Stimulated activated CD4-positive, alpha-beta T cell treated with anti-CD3 and anti-CD28 coated beads, Interleukin-15, amount 100 ng/mL, for 24 hours (primary cell): Measurements from ENCODE around the gene LGALS1.
A peak's percentile ranks its signal among the peaks of the same experiment; 100 is the strongest.
"Not testable (repeated sequence)": the region's sequence is repeated elsewhere in the genome, so short reads cannot be mapped to it uniquely, and the experiment has no call there.

Experiments used
- DNase-seq: peaks from one replicate; pipeline ENCODE4 v3.0.0-alpha.2; 2020

The LGALS1 gene

DNA sequence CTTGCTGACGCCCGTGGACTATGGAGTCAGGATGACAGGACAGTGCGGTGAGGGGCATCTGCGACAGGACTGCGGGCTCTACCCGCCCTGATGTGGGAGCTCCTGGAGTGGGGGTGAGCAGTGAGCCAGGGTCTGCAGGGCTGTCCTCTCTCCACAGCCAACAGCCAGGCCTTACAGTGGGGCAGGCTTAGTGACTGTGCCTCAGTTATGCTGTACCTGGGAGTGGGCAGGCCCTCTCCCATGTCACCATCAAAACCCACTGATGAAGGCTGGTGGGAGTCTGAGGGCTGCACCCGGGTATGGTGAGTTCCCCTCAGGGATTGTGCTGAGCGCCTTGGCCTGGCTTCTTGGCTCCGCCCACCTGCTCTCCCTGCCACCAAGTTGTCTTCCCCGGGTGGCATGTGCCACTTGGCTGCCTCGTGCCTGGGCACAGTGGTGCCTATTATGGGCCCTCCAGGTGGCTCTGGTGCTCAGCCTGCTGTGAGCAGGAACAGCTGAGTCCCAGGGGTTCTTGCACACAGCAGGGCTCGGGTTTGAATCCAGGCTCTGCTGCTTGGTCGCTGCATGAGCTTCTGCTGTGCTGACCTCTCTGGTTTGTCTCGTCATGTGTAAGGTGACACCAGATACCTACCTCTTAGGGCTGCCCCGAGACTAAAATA is 17.3 kb downstream of the LGALS1 start:
- no peak for DNase-seq

DNA sequence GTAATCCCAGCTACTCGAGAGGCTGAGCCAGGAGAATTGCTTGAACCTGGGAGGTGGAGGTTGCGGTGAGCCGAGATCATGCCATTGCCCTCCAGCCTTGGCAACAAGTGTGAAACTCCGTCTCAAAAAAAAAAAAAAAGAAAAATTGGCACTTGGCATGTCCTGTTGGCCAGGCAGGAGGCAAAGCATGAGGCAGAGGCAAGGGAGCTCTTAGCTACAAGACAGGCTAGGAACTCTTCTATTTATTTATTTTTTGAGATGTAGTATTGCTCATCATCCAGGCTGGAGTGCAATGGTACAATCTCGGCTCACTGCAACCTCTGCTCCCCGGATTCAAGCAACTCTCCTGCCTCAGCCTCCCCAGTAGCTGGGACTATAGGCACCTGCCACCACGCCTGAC is 18.7 kb downstream of the LGALS1 start:
- not testable (repeated sequence) for DNase-seq

DNA sequence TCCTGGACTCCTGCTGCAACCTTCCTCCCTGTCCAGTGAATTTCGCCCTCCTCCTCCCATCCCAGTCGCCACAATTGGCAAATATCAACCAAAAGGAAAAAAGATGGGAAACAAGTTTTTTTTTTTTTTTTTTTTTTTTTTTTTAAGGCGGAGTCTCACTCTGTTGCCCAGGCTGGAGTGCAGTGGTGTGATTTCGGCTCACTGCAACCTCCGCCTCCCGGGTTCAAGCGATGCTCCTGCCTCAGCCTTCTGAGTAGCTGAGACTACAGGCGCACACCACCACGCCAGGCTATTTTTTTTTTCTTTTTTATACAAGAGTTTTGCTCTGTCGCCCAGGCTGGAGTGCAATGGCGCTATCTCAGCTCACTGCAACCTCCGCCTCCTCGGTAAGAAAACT is 20.8 kb downstream of the LGALS1 start:
- not testable (repeated sequence) for DNase-seq

DNA sequence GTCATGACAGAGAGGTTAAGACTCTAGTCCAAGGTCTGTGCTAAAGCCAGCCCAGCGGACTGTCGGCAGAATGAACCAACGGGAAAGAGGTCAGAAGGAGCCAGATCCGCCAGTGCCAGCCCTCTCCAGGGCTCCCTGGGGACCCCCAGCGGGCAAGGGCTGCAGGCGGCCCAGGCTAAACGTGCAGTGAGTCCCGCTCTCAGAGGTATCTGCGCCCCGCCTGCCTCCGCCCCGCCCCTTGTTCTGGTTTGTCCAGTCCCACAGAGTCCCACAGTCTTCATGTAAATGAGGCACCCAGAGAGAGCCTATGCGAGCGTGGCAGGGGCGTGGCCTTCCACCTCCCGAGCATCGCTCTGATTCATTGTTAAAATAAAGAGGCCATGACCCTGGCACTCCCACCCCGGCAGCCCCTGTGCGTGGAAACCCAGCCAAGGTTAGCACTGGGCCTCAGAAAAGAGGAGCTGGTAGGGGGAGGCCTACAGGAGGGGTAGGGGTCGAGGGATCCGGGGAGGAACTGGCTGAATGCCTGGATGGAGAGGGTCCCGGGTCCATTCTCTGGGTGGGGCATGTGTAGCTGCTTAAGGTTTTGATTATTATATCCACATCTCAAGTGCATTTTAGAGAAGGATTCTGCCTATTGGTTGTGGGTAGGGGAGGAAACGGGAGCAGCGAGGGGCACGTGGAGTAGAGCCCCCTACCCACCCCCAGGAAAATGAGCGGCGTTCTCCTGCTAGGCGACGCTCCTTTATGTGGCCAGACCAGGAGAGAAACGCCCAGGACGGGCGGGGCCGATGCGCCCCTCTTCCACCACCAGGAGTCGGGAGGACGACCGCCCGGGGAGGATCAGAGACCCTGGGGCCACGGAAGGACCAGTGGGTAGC is 21.5 kb downstream of the LGALS1 start, which contains the start of gene TRIOBP:
TSS of gene TRIOBP (plus strand) at position 392 of the 881 bp plus-strand sequence. CDS start 4,318 bp downstream, outside the sequence.
- peak; percentile 93 for DNase-seq

DNA sequence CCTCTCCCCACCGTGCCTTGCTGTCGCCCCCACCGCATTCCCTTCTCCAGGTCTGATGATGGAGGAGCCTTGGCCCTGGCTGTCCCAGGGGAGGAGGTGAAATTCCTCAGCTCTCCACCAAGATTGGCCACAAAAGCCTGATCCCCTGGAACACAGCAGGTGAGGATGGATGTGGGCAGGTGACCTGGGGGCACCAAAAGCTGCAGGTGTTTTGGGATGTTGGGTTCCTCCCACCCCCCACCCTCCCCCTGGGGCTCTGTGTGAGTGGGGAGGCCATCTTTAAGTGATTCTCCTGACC is 22.1 kb downstream of the LGALS1 start:
- DNase-seq = no peak

DNA sequence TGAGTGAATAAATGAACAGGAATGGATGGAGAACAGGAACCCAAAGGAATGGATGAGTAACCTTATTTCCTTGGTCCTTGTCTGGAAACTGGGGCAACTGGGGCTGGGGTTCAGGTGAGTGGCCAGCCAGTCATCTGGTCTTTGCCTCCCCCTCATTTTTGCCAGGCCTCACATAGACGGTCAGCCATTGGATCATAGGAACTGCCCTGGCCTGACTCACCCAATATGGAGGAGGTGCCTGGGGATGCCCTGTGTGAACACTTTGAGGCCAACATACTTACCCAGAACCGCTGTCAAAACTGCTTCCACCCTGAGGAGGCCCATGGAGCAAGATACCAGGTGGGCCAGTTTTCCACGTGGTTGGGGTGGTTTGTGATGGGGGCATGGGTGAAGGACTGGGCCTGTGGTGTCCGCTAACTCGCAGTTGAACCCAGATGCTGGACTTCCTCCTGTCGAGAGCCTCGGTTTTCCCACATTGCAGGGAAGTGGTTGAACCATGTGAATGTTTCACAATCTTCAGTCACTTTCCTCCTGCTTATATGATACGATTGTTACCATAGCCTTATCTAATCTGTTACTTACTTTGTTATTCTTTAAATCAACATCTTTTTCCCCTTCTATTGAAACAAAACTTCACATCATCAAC is 25.8 kb downstream of the LGALS1 start:
- no peak for DNase-seq

DNA sequence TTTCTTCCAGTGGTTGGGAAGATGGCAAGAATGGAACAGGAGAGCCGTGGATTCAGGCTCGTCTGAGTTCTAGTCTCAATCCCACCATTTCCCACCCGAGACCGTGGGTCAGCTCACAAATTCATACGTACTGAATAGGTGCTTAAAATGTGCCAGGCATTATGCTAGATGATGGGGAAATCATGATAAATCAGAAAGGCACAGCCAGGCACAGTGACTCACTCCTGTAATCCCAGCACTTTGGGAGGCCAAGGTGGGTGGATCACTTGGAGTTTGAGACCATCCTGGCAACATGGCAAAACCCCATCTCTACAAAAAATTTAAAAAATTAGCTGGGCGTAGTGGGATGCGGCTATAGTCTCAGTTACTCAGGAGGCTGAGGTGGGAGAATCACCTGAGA is 28.5 kb downstream of the LGALS1 start:
- DNase-seq = no peak

DNA sequence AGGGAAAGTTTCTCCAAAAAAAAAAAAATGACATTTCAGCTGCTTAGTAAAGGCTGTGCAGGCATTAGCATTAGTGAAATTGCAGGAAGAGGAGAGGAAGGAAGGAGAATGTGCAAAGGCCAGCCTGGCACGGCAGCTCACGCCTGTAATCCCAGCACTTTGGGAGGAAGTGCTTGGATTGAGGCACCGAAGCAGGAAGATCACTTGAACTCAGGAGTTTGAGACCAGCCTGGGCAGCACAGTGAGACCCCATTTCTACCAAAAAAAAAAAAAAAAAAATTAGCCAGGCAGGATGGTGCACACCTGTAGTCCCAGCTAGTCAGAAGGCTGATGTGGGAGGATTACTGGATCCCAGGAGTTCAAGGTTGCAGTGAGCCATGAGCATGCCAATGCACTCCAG is 29.2 kb downstream of the LGALS1 start:
- no peak for DNase-seq

DNA sequence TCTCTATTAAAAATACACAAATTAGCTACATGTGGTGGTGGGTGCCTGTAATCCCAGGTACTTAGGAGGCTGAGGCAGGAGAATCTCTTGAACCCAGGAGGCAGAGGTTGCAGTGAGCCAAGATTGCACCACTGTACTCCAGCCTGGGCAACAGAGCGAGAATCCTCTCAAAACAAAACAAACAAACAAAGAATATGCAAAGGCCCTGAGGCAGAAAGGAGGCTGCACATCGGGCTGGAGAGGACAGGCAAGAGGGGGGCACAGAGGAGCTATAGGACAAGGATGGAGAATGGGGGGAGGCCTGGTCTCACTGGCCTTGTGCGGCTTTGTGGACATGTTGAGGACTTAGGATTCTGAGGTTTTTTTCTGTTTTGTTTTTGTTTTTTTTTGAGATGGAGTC is 29.8 kb downstream of the LGALS1 start:
- DNase-seq = no peak

DNA sequence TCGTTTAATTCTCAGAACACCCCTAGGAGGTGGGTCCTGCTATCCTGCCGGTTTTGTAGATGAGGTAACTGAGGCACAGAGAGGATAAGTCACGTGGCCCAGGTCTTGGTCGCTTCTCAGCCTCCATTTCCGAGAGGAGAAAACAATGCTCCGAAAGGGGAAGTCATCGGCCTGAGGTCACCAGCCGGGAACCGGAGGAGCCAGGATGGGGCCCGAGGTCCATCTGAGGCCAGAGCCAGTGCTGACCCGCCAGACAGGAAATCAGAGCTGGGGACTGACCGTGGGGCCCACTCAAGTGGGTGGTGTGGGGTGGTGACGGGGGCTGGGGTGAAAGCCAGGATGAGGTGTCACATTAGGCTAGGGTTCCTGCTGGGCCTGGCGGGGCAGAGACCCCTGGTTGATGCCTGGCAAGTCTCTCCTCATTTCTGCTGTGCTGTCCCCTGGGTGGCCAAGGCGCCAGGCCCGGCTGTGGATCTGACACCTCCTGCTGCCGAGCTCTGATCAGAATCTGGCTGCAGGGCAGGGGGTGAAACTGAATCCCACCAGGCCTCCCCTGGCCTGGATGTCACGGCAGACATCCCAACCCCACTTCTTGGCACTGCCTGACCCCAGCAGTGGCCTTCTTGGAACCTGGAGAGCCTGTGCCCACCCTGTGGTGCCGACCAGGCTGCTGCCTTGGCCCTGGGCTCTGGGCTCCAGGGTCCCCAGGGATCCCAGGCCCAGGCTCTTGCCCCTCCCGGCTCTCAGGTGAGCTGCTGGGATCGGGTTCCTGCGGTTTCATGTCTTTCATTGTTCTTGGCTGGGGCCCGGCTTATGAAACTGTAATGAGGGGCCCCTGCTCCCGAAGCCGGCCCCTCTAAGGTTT is 33.4 kb downstream of the LGALS1 start:
- DNase-seq = no peak

DNA sequence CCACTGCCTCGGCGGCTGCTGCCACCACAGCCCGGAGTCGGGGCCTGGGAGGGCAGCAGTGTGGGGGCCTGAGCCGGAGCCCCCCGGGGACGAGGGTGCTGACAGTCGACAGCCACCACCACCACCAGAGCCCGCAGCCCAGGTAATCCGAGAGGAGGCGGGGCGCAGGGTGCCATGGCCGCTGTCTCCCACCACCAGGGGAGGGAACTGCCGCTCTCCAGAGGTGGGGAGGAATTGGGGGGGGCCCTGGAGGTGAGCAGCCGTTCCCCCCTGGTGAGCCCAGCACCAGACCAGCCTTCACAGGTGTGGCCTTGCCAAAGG is 34.0 kb downstream of the LGALS1 start:
- no peak for DNase-seq

DNA sequence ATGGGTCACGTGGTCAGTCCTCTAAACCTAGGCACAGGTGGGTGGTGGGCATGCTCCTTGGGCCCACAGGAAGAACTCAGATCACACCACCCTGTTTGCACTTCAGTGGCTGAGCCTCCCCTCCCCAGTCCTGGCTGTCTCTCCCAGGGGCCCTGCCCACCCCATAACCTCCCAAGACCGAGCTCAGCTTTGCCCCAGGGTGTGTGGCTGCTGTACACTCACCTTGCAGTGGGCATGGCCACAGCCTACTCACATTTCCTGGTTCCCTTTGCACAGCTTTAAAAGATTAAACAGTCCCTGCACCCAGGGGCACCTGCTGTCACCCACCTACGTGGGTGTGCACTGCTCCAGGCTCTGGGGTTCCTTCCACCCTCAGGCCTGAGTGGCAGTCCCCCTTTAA is 35.2 kb downstream of the LGALS1 start:
- no peak for DNase-seq

DNA sequence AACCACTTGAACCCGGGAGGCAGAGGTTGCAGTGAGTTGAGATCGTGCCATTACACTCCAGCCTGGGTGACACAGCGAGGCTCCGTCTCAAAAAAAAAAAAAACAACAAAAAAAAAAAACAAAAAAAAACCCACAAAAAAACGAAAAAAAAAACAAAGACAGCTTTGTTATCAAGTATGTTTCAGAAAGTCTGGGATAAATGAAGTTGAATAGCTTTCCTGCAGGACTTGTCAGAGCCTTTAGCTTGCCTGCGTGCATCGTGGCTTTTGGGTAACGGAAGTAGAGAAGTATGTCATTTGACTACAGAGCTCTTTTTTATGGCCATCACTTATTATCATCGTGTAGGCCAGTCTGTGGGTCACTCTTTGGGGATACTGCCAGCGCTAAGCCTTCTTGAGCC is 36.1 kb downstream of the LGALS1 start:
- DNase-seq = no peak

DNA sequence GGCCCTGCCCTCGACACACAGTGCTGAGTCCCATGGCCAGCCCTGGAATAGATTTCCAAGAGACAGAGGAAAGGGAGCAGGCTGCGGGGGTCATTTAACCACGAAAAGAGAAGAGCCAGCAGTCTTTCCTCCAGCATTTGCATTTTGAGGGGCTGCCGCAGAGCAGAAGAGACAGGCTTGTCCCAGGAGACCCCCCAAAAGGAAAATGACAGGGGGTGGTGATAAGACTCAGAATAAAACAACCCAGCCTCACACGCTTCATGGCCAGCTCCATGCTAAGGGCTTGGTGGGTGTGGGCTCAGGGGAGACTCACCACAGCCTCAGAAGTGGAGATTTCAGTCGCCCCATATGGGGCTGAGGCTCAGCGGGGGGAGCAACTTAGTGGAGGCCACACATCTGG is 38.3 kb downstream of the LGALS1 start:
- DNase-seq = no peak

DNA sequence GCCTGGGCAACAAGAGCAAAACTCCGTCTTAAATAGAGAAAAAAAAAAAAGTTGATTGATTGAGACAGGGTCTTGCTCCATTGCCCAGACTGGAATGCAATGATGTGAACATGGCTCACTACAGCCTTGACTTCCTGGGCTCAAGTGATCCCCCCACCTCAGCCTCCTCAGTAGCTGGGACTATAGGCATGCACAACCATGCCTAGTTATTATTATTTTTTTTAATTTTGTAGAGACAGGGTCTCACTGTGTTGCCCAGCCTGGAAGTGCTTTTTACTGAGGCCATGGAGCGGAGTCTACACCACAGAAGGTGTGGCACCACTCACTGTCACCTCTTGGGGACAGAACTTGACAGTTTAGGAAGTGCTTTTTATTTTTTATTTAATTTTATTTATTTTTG is 39.2 kb downstream of the LGALS1 start:
- DNase-seq = no peak

DNA sequence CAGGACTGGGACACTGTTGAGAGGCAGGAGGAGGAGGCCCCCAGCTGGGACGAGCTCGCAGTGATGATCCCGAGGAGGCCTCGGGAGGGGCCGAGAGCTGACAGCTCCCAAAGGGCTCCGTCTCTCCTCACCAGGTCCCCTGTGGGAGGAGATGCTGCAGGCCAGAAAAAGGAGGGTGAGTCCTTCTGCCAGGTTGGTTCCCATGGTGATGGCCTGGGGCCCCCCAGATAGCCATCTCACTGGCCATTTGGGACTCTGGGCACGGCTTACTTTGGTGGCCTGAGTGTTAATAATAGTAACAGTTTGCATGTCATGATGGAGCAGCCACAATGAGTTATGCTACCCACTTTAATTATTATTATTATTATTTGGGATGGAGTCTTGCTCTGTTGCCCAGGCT is 40.3 kb downstream of the LGALS1 start:
- no peak for DNase-seq

DNA sequence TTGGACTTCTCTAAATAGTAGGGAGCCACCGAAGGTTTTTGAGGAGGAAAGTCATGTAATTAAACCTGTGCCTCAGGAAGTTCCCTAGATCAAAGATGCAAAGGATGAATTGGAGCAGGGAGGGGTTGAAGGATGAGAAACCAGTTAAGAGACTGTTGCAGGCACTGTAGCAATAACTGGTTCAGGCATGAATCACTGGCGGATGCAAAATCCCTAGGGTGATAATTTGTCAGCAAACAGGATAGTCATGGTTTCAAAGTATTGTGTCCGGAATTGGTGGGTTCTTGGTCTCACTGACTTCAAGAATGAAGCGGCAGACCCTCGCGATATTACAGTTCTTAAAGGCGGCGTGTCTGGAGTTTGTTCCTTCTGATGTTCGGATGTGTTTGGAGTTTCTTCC is 41.3 kb downstream of the LGALS1 start:
- DNase-seq = no peak

DNA sequence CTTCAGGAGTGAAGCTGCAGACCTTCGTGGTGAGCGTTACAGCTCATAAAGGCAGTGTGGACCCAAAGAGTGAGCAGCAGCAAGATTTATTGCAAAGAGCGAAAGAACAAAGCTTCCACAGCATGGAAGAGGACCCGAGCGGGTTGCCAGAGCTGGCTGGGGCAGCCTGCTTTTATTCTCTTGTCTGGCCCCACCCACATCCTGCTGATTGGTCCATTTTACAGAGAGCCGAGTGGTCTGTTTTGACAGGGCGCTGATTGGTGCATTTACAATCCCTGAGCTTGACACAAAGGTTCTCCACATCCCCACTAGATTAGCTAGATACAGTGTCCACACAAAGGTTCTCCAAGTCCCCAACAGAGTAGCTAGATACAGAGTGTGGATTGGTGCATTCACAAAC is 41.8 kb downstream of the LGALS1 start:
- DNase-seq = not testable (repeated sequence)

DNA sequence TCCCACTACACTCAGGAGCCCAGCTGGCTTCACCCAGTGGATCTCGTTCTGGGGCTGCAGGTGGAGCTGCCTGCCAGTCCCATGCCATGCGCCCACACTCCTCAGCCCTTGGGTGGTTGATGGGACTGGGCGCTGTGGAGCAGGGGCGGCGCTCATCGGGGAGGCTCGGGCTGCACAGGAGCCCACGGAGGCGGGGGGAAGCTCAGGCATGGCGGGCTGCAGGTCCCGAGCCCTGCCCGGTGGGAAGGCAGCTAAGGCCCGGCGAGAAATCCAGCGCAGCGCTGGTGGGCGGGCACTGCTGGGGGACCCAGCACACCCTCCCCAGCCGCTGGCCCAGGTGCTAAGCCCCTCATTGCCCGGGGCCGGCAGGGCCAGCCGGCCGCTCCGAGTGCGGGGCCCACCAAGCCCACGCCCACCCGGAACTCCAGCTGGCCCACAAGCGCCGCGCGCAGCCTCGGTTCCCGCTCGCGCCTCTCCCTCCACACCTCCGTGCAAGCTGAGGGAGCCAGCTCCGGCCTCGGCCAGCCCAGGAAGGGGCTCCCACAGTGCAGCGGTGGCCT is 42.4 kb downstream of the LGALS1 start:
- DNase-seq = not testable (repeated sequence)

DNA sequence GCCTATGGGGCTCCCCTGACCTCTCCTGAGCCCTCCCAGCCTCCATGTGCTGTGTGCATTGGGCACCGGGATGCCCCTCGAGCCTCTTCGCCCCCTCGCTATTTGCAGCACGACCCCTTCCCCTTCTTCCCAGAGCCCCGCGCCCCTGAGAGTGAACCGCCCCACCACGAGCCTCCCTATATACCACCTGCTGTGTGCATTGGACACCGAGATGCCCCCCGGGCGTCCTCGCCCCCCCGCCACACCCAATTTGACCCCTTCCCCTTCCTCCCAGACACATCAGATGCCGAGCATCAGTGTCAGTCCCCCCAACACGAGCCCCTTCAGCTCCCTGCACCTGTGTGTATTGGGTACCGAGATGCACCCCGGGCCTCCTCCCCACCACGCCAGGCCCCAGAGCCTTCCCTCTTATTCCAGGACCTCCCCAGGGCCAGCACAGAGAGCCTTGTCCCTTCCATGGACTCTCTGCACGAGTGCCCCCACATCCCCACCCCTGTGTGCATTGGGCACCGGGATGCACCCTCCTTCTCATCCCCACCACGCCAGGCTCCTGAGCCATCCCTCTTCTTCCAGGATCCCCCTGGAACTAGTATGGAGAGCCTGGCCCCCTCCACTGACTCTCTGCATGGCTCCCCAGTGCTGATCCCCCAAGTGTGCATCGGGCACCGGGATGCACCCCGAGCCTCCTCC is 50.3 kb downstream of the LGALS1 start:
- no peak for DNase-seq

DNA sequence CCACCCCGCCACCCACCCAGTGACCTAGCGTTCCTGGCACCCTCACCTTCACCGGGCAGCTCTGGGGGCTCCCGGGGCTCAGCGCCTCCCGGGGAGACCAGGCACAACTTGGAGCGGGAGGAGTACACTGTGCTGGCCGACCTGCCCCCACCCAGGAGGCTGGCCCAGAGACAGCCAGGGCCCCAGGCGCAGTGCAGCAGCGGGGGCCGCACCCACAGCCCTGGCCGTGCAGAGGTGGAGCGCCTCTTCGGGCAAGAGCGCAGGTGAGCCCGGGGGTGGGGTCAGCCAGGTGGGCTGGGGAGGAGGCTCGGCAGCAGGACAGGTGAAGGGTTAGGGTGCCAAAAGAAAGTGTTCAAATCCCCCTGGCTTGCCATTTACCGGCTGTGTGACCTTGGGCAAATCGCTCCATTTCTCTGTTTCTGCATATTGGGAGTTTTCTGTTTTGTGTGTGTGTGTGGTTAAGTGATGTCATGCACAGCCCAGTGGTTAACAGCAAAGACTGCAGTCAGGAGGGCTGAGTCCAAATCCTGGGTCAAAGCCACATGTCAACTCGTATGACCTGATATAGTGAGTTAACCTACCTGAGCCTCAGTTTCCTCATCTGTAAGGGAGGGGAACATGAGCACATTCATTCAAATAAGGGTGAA is 50.9 kb downstream of the LGALS1 start:
- DNase-seq = no peak

DNA sequence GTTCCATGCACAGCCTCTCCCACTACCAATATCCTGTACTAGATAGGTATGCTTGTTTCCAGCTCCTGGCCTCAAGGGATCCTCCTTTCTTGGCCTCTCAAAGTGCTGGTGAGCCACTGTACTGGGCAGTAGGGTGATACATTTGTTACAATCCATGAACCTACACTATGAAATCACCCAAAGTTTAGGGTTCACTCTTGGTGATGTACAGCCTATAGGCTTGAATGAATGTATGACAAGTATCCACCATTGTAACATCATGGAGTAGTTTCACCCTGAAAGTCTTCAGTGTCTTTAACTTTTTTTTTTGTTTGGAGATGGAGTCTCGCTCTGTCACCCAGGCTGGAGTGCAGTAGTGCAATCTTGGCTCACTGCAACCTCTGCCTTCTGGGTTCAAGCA is 53.2 kb downstream of the LGALS1 start:
- no peak for DNase-seq
